Measurements from ENCODE around the gene IGF2BP2. TPM values are rescaled to one million over a fixed set of nuclear protein-coding genes. Genes with fewer than 3 reads are reported as not detected.
"Not testable (repeated sequence)": the region's sequence is repeated elsewhere in the genome, so short reads cannot be mapped to it uniquely, and the experiment has no call there.

IGF2BP2 gene
- total RNA-seq, 1 donor from 2014 or later = 17.4 TPM

- no peak for TF ChIP-seq CTCF (IDR thresholded peaks at IDR 0.05)
- ATAC-seq (no peak), DNase-seq (no peak)
- H3K36me3 ChIP-seq = peaks cover 14% of the 10 kb centered on the region
- intact Hi-C loops (cut with DNase I) = no loop called here
- H3K27ac ChIP-seq = no peak overlapping the region
- H3K27me3 ChIP-seq = no peaks in the 10 kb centered on the region
- H3K4me3 ChIP-seq = no peak overlapping the region
- H3K9me3 ChIP-seq = no peaks in the 10 kb centered on the region
- no peaks in the 10 kb centered on the region for H3K4me1 ChIP-seq
Observed at GRCh38 chr3:185678027-185678426, 146.8 kb downstream of the IGF2BP2 start.

- peak; percentile 85 for ATAC-seq
- intact Hi-C loops (cut with DNase I) = loop anchor here (2.0 kb wide), 1 partner anchor 90 kb away; no protein-coding TSS in a partner anchor
Observed at GRCh38 chr3:185677146-185677829, 147.6 kb downstream of the IGF2BP2 start.

GRCh38 chr3:185667574-185667973 lies 157.3 kb downstream of the IGF2BP2 start:
- no peaks in the 10 kb centered on the region for H3K9me3 ChIP-seq
- H3K27ac ChIP-seq = no peak overlapping the region
- ATAC-seq = no peak
- intact Hi-C loops (cut with DNase I) = loop anchor here (10.0 kb wide), 1 partner anchor 47 kb away; no protein-coding TSS in a partner anchor
- no peak for DNase-seq
- H3K27me3 ChIP-seq = no peaks in the 10 kb centered on the region
- H3K36me3 ChIP-seq = peaks cover 5% of the 10 kb centered on the region
- H3K4me1 ChIP-seq = no peaks in the 10 kb centered on the region
- no peak for TF ChIP-seq CTCF (IDR thresholded peaks at IDR 0.05)
- no peak overlapping the region for H3K4me3 ChIP-seq

More at GRCh38 chr3:185677146-185677829, 147.6 kb downstream of the IGF2BP2 start:
- H3K27ac ChIP-seq = no peak overlapping the region
- no peak overlapping the region for H3K4me3 ChIP-seq
- no peaks in the 10 kb centered on the region for H3K4me1 ChIP-seq
- peaks cover 20% of the 10 kb centered on the region for H3K36me3 ChIP-seq
- no peaks in the 10 kb centered on the region for H3K9me3 ChIP-seq
- no peaks in the 10 kb centered on the region for H3K27me3 ChIP-seq
- peak; percentile 69 for TF ChIP-seq CTCF (IDR thresholded peaks at IDR 0.05)
- DNase-seq = no peak

- intact Hi-C loops (cut with DNase I) = loop anchor here (10.0 kb wide), 1 partner anchor 51 kb away; no protein-coding TSS in a partner anchor
- no peak overlapping the region for H3K4me3 ChIP-seq
- no peak for DNase-seq
- ATAC-seq = no peak
- peaks cover 15% of the 10 kb centered on the region for H3K4me1 ChIP-seq
- no peaks in the 10 kb centered on the region for H3K27me3 ChIP-seq
- no peak for TF ChIP-seq CTCF (IDR thresholded peaks at IDR 0.05)
- H3K27ac ChIP-seq = no peak overlapping the region
- H3K9me3 ChIP-seq = no peaks in the 10 kb centered on the region
- no peaks in the 10 kb centered on the region for H3K36me3 ChIP-seq
Observed at GRCh38 chr3:185663929-185664328, 160.9 kb downstream of the IGF2BP2 start.

- intact Hi-C loops (cut with DNase I) = loop anchor here (10.0 kb wide), 1 partner anchor 53 kb away; no protein-coding TSS in a partner anchor
- H3K4me1 ChIP-seq = peaks cover 22% of the 10 kb centered on the region
- no peaks in the 10 kb centered on the region for H3K27me3 ChIP-seq
- DNase-seq (no peak), ATAC-seq (no peak)
- H3K9me3 ChIP-seq = no peaks in the 10 kb centered on the region
- H3K36me3 ChIP-seq = no peaks in the 10 kb centered on the region
- H3K27ac ChIP-seq = no peak overlapping the region
- H3K4me3 ChIP-seq = no peak overlapping the region
- no peak for TF ChIP-seq CTCF (IDR thresholded peaks at IDR 0.05)
Observed at GRCh38 chr3:185661772-185662171, 163.1 kb downstream of the IGF2BP2 start.

GRCh38 chr3:185661296-185661695 lies 163.5 kb downstream of the IGF2BP2 start:
- not testable (repeated sequence) for H3K27me3 ChIP-seq
- intact Hi-C loops (cut with DNase I) = loop anchor here (10.0 kb wide), 1 partner anchor 54 kb away; no protein-coding TSS in a partner anchor

More at GRCh38 chr3:185661296-185661695, 163.5 kb downstream of the IGF2BP2 start:
- H3K27ac ChIP-seq, H3K9me3 ChIP-seq, H3K4me3 ChIP-seq, DNase-seq, ATAC-seq, H3K36me3 ChIP-seq: not testable (repeated sequence)
- H3K4me1 ChIP-seq = peaks cover 25% of the 10 kb centered on the region
